Small intestine (tissue), 7 donors: ENCODE data around the gene HMGXB3. TPM values are rescaled to one million over a fixed set of nuclear protein-coding genes. Genes with fewer than 3 reads are reported as not detected.
"Not testable (repeated sequence)": the region's sequence is repeated elsewhere in the genome, so short reads cannot be mapped to it uniquely, and the experiment has no call there.

Experiments
- DNase-seq, 2 donors: peaks; one replicate each; pipeline versions ENCODE4 v3.0.0 to v3.0.0-alpha.2; 2013
- FAIRE-seq: peaks from 2 replicates; lab custom pipeline; 2012; peaks lifted over from hg19 to GRCh38; lab: Jason Lieb, UNC
- H3K27ac ChIP-seq, 3 donors: one replicate each; pipeline ENCODE4 v1.5.1; 2013; ENCODE audit warnings: low read length in 2 of 3, mild to moderate bottlenecking in 2 of 3, control low read depth in 1 of 3, inconsistent platforms in 1 of 3, low read depth in 1 of 3, moderate library complexity in 1 of 3
- H3K27me3 ChIP-seq, 3 donors: one replicate each; pipeline ENCODE4 v1.6.1; 2013; ENCODE audit warnings: low read length in 3 of 3, inconsistent platforms in 1 of 3; ENCODE audit not compliant: control insufficient read depth in 3 of 3, insufficient read depth in 3 of 3
- H3K36me3 ChIP-seq, 3 donors: one replicate each; pipeline ENCODE4 v1.6.1; 2013; ENCODE audit warnings: low read length in 3 of 3, inconsistent platforms in 1 of 3, low read depth in 1 of 3, mild to moderate bottlenecking in 1 of 3, moderate library complexity in 1 of 3; ENCODE audit not compliant: control insufficient read depth in 3 of 3, insufficient read depth in 2 of 3
- H3K4me1 ChIP-seq, 3 donors: one replicate each; pipeline ENCODE4 v1.6.1; 2013; ENCODE audit warnings: low read length in 2 of 3, inconsistent platforms in 1 of 3, low read depth in 1 of 3, mild to moderate bottlenecking in 1 of 3, moderate library complexity in 1 of 3; ENCODE audit not compliant: control insufficient read depth in 3 of 3, insufficient read depth in 2 of 3
- H3K4me3 ChIP-seq, 3 donors: one replicate each; pipeline ENCODE4 v1.5.1; 2013; ENCODE audit warnings: low read length in 3 of 3, control low read depth in 1 of 3, inconsistent platforms in 1 of 3, low read depth in 1 of 3, mild to moderate bottlenecking in 1 of 3, moderate library complexity in 1 of 3
- H3K9me3 ChIP-seq, 2 donors: one replicate each; pipeline ENCODE4 v1.6.1; 2013; ENCODE audit warnings: low read depth in 1 of 2, low read length in 1 of 2; ENCODE audit not compliant: control insufficient read depth in 2 of 2, insufficient read depth in 1 of 2
- WGBS, 3 donors: extraction: QIAGEN DNeasy Blood & Tissue Kit; methylation state at CpG; one replicate each; pipeline ENCODE4 v1.1.7; 2013; 5-methylcytosine and 5-hydroxymethylcytosine counted together
- polyA plus RNA-seq, 4 donors: library from polyadenylated mRNA; stranded (reverse) in 3 of 4; unstranded in 1 of 4; fragments of 200-250 nt in 3 of 4; fragments of 120-200 nt in 1 of 4; gene quantifications; one replicate each; pipeline versions ENCODE4 v1.2.1 to v1.2.3, GENCODE V29; 2013
- donor health status: healthy with polysubstance abuse.
- donor health status: control.
- donor health status: control.
- donor health status: Bipolar disorder and iron deficiency.
- donor health status: healthy.

HMGXB3 gene
- polyA plus RNA-seq, 4 donors: 8.1 to 35.1 (median 13.4) TPM

GRCh38 chr5:150080696-150081435, 80.3 kb downstream of the HMGXB3 start:
- no peak overlapping the region for H3K27ac ChIP-seq
- H3K4me3 ChIP-seq: no peak overlapping the region
- H3K36me3 ChIP-seq: no peaks in the 10 kb centered on the region
- FAIRE-seq (no peak), DNase-seq (no peak)
- peaks cover 0 to 3% (median under 1%) of the 10 kb centered on the region in 3 donors for H3K27me3 ChIP-seq
- H3K9me3 ChIP-seq: no peaks in the 10 kb centered on the region
- H3K4me1 ChIP-seq: peaks cover 0 to 3% (median 0%) of the 10 kb centered on the region in 3 donors
- WGBS, 3 donors: 79 to 87% (median 86%) methylated on average over 15 of the region's 15 CpGs

- peaks cover 0 to 3% (median 0%) of the 10 kb centered on the region in 3 donors for H3K4me1 ChIP-seq
- no peaks in the 10 kb centered on the region for H3K36me3 ChIP-seq
- WGBS, 3 donors: 32 to 59% (median 56%) methylated on average over 14 to 15 of the region's 15 CpGs
- peaks cover 0 to 5% (median 3%) of the 10 kb centered on the region in 3 donors for H3K27me3 ChIP-seq
- no peak for DNase-seq
- FAIRE-seq: no peak
- H3K9me3 ChIP-seq: no peaks in the 10 kb centered on the region
- H3K4me3 ChIP-seq: no peak overlapping the region
- H3K27ac ChIP-seq: peak overlapping the region in 1 of 3 donors; percentile 33
Observed at GRCh38 chr5:150081541-150082283, 81.2 kb downstream of the HMGXB3 start.

- FAIRE-seq (no peak), DNase-seq (no peak)
- Histone ChIP-seq H3K27ac (peak overlapping the region in 1 of 3 donors; percentile 33), H3K36me3 (no peaks in the 10 kb centered on the region), H3K9me3 (no peaks in the 10 kb centered on the region), H3K4me3 (no peak overlapping the region), H3K27me3 (peaks cover 0 to 5% (median 3%) of the 10 kb centered on the region in 3 donors), H3K4me1 (peaks cover 0 to 3% (median 0%) of the 10 kb centered on the region in 3 donors)
- 32 to 50% (median 43%) methylated on average over 3 of the region's 3 CpGs for WGBS, 3 donors
Observed at GRCh38 chr5:150082374-150082773, 81.8 kb downstream of the HMGXB3 start.

- Histone ChIP-seq H3K27me3 (peaks cover 0 to 5% (median 3%) of the 10 kb centered on the region in 3 donors), H3K36me3 (no peaks in the 10 kb centered on the region), H3K27ac (no peak overlapping the region), H3K9me3 (no peaks in the 10 kb centered on the region), H3K4me3 (no peak overlapping the region), H3K4me1 (peaks cover 0 to 3% (median 0%) of the 10 kb centered on the region in 3 donors)
- DNase-seq (no peak), FAIRE-seq (no peak)
- 70 to 90% (median 72%) methylated on average over 6 of the region's 6 CpGs for WGBS, 3 donors
Observed at GRCh38 chr5:150082889-150083288, 82.3 kb downstream of the HMGXB3 start.

- not testable (repeated sequence) for H3K36me3 ChIP-seq, H3K4me3 ChIP-seq, H3K27ac ChIP-seq, H3K4me1 ChIP-seq, FAIRE-seq, DNase-seq, H3K9me3 ChIP-seq, H3K27me3 ChIP-seq
- WGBS, 3 donors: 88 to 92% (median 91%) methylated on average over 6 of the region's 6 CpGs
Observed at GRCh38 chr5:150084754-150085153, 84.2 kb downstream of the HMGXB3 start.

GRCh38 chr5:150085191-150085912, 84.8 kb downstream of the HMGXB3 start:
- Histone ChIP-seq H3K4me3 (no peak overlapping the region), H3K4me1 (peaks cover 0 to 3% (median 0%) of the 10 kb centered on the region in 3 donors), H3K27me3 (peaks cover 0 to 5% (median 3%) of the 10 kb centered on the region in 3 donors), H3K9me3 (no peaks in the 10 kb centered on the region), H3K27ac (peak overlapping the region in 1 of 3 donors; percentile 12), H3K36me3 (no peaks in the 10 kb centered on the region)
- FAIRE-seq: no peak
- DNase-seq: no peak
- 77 to 83% (median 81%) methylated on average over 7 of the region's 7 CpGs for WGBS, 3 donors

- H3K9me3 ChIP-seq: no peaks in the 10 kb centered on the region
- peak within 1 kb of the TSS in 1 of 3 donors; percentile 36 for H3K27ac ChIP-seq
- no peak for FAIRE-seq
- H3K27me3 ChIP-seq: peaks cover 0 to 5% (median 3%) of the 10 kb centered on the region in 3 donors
- H3K4me1 ChIP-seq: peaks cover 0 to 3% (median 0%) of the 10 kb centered on the region in 3 donors
- no peaks in the 10 kb centered on the region for H3K36me3 ChIP-seq
- 79 to 83% (median 83%) methylated on average over 9 of the region's 9 CpGs for WGBS, 3 donors
- DNase-seq: no peak
- peak within 1 kb of the TSS in 1 of 3 donors; percentile 18 for H3K4me3 ChIP-seq
Observed at GRCh38 chr5:150085950-150086715, 85.6 kb downstream of the HMGXB3 start, which contains the start of gene CSF1R. CSF1R (minus strand) TSS chr5:150086554; CDS start chr5:150086427, 127 bp downstream.
